HFF-Myc (cell line): ENCODE data around the gene SP7.

Source experiments
- DNase-seq: peaks from one replicate; pipeline ENCODE4 v3.0.0-alpha.2; 2011; ENCODE audit warnings: low read depth; ENCODE audit errors: extremely low read depth
- H3K4me3 ChIP-seq: replicated peaks from 2 replicates; pipeline ENCODE4 v1.5.1; 2011; ENCODE audit warnings: low read depth, mild to moderate bottlenecking, control low read depth, low read length
- TF ChIP-seq, protein P1 (sequence below): IDR thresholded peaks from 2 replicates; pipeline ENCODE4 v1.5.1; 2012; ENCODE audit warnings: mild to moderate bottlenecking, low read depth, low read length, control low read depth; ENCODE audit errors: missing control alignments

Gene SP7

DNA sequence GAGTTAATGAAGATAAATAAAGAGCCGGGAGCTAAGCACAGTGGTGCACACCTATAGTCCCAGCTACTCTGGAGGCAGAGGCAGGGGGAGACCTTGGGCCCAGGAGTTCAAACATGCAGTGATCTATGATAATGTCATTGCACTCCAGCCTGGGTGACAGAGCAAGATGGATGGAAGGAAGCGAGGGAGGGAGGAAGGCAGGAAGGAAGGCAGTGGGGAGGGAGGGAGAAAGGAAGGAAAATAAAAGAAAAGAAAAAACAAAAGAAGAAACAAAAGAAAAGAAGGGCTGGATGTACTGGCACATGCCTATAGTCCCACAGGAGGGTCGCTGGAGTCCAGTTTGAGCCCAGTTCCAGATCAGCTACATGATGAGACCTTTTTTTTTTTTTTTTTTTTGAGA is 19.0 kb upstream of the SP7 start:
- H3K4me3 ChIP-seq: no peak overlapping the region
- DNase-seq: no peak
- TF ChIP-seq, protein P1, sequence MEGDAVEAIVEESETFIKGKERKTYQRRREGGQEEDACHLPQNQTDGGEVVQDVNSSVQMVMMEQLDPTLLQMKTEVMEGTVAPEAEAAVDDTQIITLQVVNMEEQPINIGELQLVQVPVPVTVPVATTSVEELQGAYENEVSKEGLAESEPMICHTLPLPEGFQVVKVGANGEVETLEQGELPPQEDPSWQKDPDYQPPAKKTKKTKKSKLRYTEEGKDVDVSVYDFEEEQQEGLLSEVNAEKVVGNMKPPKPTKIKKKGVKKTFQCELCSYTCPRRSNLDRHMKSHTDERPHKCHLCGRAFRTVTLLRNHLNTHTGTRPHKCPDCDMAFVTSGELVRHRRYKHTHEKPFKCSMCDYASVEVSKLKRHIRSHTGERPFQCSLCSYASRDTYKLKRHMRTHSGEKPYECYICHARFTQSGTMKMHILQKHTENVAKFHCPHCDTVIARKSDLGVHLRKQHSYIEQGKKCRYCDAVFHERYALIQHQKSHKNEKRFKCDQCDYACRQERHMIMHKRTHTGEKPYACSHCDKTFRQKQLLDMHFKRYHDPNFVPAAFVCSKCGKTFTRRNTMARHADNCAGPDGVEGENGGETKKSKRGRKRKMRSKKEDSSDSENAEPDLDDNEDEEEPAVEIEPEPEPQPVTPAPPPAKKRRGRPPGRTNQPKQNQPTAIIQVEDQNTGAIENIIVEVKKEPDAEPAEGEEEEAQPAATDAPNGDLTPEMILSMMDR: no peak

DNA sequence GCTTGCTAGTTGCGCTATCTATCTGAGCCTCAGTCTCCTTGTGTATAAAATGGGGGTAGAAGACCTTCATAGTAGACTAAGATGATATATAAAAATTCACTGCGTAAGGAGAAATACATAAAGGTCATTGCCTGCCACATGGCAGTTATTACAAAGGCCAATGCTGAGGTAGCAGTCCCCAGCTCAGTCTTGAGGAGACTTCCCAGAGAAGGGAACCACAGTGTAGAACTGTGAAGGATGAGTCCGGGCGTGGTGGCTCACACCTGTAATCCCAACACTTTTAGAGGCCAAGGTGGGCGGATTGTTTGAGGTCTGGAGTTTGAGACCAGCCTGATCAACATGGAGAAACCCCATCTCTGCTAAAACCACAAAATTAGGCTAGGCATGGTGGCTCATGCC is 17.1 kb upstream of the SP7 start:
- DNase-seq: no peak
- TF ChIP-seq, protein P1: no peak
- no peak overlapping the region for H3K4me3 ChIP-seq

DNA sequence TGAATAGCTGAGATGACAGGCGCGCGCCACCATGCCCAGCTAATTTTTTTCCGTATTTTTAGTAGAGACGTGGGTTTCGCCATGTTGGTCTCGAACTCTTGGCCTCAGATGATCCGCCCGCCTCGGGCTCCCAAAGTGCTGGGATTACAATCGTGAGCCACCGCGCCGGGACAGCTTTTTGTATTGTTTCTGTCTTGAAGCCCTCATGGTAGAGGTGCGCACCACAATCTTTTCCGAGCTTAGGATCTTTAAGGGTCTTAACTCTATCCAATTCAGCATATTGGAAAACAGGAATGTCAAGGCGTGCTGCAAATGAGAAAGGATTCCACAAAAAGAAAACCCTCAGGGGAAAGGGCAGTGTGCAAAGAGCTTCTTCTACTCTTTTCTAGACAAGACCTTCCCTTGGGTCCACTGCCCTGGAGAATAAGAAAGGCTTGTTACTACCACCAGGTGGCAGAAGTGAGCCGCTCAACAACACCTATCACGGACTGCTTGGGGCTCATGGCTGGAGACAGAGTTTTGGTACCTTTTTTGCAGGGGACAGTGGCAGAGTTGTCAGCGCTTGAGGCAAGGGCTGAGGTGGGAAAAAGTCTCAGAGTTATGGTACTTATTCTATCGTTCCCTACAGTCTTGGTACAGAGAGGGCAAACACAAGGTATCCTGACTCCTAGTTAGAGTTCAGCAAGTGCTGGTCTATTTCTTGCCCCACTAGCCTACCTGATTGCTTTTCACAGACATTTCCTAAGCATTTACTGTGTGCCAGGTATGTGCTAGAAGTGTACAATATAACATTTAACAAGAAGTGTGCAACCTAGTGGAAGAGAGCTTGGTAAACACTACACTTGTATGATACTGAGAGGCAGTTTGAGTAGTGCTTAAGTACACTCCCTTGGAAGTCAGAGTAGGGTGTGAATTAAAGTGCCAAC is 16.4 kb upstream of the SP7 start:
- peak; percentile 75 for DNase-seq
- TF ChIP-seq, protein P1: peak; percentile 85
- H3K4me3 ChIP-seq: no peak overlapping the region

DNA sequence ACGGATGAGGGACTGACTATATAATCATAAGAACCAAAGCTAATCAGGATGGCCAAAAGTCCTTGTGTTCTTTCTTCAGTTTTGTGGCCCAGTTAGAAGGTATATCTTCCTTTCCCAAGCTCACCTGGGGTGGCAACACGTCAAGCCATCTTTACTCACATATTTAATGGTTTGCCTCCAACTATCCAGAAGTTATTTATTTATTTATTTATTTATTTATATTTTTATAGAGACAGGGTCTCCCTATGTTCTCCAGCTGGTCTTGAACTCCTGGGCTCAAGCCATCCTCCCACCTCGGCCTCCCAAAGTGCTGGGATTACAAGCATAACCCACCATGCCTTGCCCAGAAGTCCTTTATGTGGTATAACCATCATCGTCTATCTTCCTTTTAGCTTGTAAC is 11.8 kb upstream of the SP7 start:
- DNase-seq: no peak
- no peak overlapping the region for H3K4me3 ChIP-seq
- TF ChIP-seq, protein P1: no peak

DNA sequence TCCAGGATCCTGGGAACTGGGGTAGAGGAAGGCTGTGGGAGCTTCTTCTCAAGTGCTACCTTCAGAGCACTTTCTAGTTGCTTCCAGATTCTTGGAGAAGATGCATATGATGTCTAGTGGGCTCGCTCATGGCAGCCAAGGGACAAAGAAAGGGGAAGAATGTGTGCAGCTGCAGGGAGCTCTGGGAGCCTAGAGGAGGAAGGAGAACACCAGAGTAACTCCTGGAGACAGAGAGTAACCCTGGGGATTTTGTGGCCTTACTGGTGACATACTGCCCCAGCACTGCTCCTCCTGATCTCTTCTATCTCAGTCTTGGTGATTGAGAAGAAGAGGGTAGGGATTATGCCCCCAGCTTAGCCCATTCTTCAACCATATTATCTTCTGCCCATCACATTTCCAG is 10.3 kb upstream of the SP7 start:
- no peak overlapping the region for H3K4me3 ChIP-seq
- TF ChIP-seq, protein P1: no peak
- DNase-seq: no peak

DNA sequence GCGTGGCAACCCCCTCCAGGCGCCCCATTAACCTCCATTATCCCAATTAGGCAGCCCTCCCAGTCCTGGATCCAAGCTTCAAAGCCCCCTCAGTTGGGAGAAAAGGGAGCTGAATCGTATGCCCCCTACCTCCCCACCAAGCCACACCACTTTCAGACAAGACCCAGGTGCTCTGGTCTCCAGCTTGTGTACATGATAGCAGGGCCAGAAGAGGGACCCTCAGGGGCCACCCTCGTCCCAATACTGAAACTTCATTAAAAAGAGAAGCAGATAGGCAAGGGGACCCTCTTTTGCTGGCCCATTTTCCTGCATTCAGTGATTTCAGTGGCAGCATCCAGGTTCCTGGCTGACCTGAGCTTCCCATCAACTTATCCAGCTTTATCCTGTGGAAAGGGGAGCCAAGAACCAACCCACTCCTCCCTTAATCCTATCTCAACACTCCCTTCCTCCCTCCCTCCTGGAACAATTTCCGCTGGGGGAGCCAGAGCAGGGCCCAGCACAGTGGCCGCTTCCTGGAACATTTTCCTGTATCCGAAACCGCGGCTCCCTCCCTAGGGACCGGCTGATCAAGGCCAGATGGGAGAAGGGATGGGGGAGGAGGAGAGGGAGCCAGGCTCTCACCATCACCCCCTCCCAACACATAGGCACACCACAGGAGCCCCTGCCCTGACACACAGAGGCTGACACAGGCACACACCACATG is 9.5 kb upstream of the SP7 start:
- DNase-seq: no peak
- H3K4me3 ChIP-seq: peak overlapping the region; percentile 56
- TF ChIP-seq, protein P1: no peak
